ENCODE results near the gene DHX40. TPM values are rescaled to one million over a fixed set of nuclear protein-coding genes. Genes with fewer than 3 reads are reported as not detected.

The DHX40 gene
- total RNA-seq, 1 experiment from 2014 or later: 16.2 TPM

DNA sequence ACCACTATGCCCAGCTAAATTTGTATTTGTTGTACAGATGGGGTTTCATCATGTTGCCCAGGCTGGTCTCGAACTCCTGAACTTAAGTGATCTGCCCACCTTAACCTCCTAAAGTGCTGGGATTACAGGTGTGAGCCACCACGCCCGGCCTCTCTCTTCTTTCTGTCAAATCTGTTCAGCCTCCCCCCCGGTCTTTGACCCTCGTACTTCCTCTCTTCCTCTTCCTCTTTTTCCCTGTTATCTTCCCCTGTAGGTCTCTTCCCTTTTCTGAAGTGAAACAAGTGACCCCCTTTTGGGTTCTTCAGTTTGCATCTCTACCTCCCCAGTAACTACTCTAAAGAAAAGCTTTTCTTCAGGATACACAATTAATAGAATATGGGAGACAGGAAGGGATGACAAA, 31.7 kb upstream of the DHX40 start:
- no peaks in the 10 kb centered on the region for H3K36me3 ChIP-seq (ENCODE audit: control insufficient read depth, insufficient read depth, low read length)
- in situ Hi-C loops (cut with HindIII; ENCODE audit: low pct_unique_long_range_greater_than_20kb, low sequenced_read_pairs) (no loop called here), intact Hi-C loops (cut with micrococcal nuclease; ENCODE audit: unreplicated experiment) (no loop called here)
- no peak for DNase-seq (ENCODE audit: low read depth, low spot score)
- TF ChIP-seq, protein P1, sequence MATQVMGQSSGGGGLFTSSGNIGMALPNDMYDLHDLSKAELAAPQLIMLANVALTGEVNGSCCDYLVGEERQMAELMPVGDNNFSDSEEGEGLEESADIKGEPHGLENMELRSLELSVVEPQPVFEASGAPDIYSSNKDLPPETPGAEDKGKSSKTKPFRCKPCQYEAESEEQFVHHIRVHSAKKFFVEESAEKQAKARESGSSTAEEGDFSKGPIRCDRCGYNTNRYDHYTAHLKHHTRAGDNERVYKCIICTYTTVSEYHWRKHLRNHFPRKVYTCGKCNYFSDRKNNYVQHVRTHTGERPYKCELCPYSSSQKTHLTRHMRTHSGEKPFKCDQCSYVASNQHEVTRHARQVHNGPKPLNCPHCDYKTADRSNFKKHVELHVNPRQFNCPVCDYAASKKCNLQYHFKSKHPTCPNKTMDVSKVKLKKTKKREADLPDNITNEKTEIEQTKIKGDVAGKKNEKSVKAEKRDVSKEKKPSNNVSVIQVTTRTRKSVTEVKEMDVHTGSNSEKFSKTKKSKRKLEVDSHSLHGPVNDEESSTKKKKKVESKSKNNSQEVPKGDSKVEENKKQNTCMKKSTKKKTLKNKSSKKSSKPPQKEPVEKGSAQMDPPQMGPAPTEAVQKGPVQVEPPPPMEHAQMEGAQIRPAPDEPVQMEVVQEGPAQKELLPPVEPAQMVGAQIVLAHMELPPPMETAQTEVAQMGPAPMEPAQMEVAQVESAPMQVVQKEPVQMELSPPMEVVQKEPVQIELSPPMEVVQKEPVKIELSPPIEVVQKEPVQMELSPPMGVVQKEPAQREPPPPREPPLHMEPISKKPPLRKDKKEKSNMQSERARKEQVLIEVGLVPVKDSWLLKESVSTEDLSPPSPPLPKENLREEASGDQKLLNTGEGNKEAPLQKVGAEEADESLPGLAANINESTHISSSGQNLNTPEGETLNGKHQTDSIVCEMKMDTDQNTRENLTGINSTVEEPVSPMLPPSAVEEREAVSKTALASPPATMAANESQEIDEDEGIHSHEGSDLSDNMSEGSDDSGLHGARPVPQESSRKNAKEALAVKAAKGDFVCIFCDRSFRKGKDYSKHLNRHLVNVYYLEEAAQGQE (IDR thresholded peaks at IDR 0.05; ENCODE audit: insufficient read depth in 1 of 2, low read depth in 2 of 2, low read length in 1 of 2): no peak
- TF ChIP-seq SIN3A (IDR thresholded peaks at IDR 0.05; ENCODE audit: borderline replicate concordance, insufficient read depth, low read depth, low read length) (no peak), TCF7L2 (IDR thresholded peaks at IDR 0.05; ENCODE audit: low read depth, low read length) (no peak), POLR2AphosphoS5 (IDR thresholded peaks at IDR 0.05; ENCODE audit: low read depth, low read length) (no peak)
- TF ChIP-seq, protein P2, sequence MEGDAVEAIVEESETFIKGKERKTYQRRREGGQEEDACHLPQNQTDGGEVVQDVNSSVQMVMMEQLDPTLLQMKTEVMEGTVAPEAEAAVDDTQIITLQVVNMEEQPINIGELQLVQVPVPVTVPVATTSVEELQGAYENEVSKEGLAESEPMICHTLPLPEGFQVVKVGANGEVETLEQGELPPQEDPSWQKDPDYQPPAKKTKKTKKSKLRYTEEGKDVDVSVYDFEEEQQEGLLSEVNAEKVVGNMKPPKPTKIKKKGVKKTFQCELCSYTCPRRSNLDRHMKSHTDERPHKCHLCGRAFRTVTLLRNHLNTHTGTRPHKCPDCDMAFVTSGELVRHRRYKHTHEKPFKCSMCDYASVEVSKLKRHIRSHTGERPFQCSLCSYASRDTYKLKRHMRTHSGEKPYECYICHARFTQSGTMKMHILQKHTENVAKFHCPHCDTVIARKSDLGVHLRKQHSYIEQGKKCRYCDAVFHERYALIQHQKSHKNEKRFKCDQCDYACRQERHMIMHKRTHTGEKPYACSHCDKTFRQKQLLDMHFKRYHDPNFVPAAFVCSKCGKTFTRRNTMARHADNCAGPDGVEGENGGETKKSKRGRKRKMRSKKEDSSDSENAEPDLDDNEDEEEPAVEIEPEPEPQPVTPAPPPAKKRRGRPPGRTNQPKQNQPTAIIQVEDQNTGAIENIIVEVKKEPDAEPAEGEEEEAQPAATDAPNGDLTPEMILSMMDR (IDR thresholded peaks at IDR 0.05): no peak
- H3K9me3 ChIP-seq (ENCODE audit: control insufficient read depth, insufficient read depth, low read depth, low read length): no peaks in the 10 kb centered on the region
- no peak overlapping the region for H3K27ac ChIP-seq (ENCODE audit: low read length)
- no peak for ATAC-seq
- no peaks in the 10 kb centered on the region for H3K4me1 ChIP-seq (ENCODE audit: control insufficient read depth, insufficient read depth, low read length)
- ChIA-PET CTCF (no interaction called here), POLR2A (no interaction called here)
- H3K27me3 ChIP-seq (ENCODE audit: control insufficient read depth, insufficient read depth, low read length): no peaks in the 10 kb centered on the region
- no peak overlapping the region for H3K4me3 ChIP-seq (ENCODE audit: low read depth in 2 of 2, low read length in 2 of 2)
- BruUV-seq (replicated peaks): no TSS peak

GRCh38 chr17:59534583-59534982, 30.8 kb upstream of the DHX40 start:
- intact Hi-C loops (cut with micrococcal nuclease; ENCODE audit: unreplicated experiment): no loop called here
- in situ Hi-C loops (cut with HindIII; ENCODE audit: low pct_unique_long_range_greater_than_20kb, low sequenced_read_pairs): no loop called here
- Histone ChIP-seq H3K36me3 (ENCODE audit: control insufficient read depth, insufficient read depth, low read length) (no peaks in the 10 kb centered on the region), H3K27ac (ENCODE audit: low read length) (no peak overlapping the region), H3K4me1 (ENCODE audit: control insufficient read depth, insufficient read depth, low read length) (no peaks in the 10 kb centered on the region), H3K27me3 (ENCODE audit: control insufficient read depth, insufficient read depth, low read length) (no peaks in the 10 kb centered on the region), H3K4me3 (ENCODE audit: low read depth in 2 of 2, low read length in 2 of 2) (no peak overlapping the region), H3K9me3 (ENCODE audit: control insufficient read depth, insufficient read depth, low read depth, low read length) (no peaks in the 10 kb centered on the region)
- ChIA-PET POLR2A (no interaction called here), CTCF (no interaction called here)
- BruUV-seq (replicated peaks): no TSS peak
- ATAC-seq (no peak), DNase-seq (ENCODE audit: low read depth, low spot score) (no peak)
- TF ChIP-seq POLR2AphosphoS5 (IDR thresholded peaks at IDR 0.05; ENCODE audit: low read depth, low read length) (no peak), SIN3A (IDR thresholded peaks at IDR 0.05; ENCODE audit: borderline replicate concordance, insufficient read depth, low read depth, low read length) (no peak), TCF7L2 (IDR thresholded peaks at IDR 0.05; ENCODE audit: low read depth, low read length) (no peak)
- TF ChIP-seq, protein P2 (IDR thresholded peaks at IDR 0.05): peak; percentile 24; the same call in 1 of the 2 replicates
- TF ChIP-seq, protein P1 (IDR thresholded peaks at IDR 0.05; ENCODE audit: insufficient read depth in 1 of 2, low read depth in 2 of 2, low read length in 1 of 2): no peak
